ENCODE results near the gene DCD. TPM values are rescaled to one million over a fixed set of nuclear protein-coding genes. Genes with fewer than 3 reads are reported as not detected.

Gene DCD
- polyA plus RNA-seq, 1 donor from 2014 or later = not detected

- Histone ChIP-seq H3K9me2 (ENCODE audit: insufficient read depth, low read length) (no peaks in the 10 kb centered on the region), H3K4me3 (ENCODE audit: low read length) (no peak overlapping the region), H4K20me1 (ENCODE audit: insufficient read depth) (no peaks in the 10 kb centered on the region), H3K9me3 (ENCODE audit: low read length) (no peaks in the 10 kb centered on the region), H3K36me3 (ENCODE audit: insufficient read depth, low read length) (no peaks in the 10 kb centered on the region), H2AFZ (ENCODE audit: low read depth, low read length) (no peak overlapping the region), H3F3A (ENCODE audit: insufficient read depth, low read length, poor library complexity, severe bottlenecking) (no peaks in the 10 kb centered on the region), H3K79me2 (replicated peaks; ENCODE audit: insufficient read depth, low read length) (no peaks in the 10 kb centered on the region), H3K27ac (ENCODE audit: low read length) (no peak overlapping the region), H3K27me3 (ENCODE audit: insufficient read depth, low read depth, low read length) (no peaks in the 10 kb centered on the region), H3K4me2 (ENCODE audit: low read length) (no peak overlapping the region), H3K9ac (ENCODE audit: low read length) (no peak overlapping the region)
- no peak for TF ChIP-seq POLR2AphosphoS5 (IDR thresholded peaks at IDR 0.05)
- no peak for TF ChIP-seq EP300 (conservative IDR thresholded peaks at IDR 0.05; ENCODE audit: poor library complexity, severe bottlenecking)
- no peak for TF ChIP-seq TAF1 (IDR thresholded peaks at IDR 0.05; ENCODE audit: low read depth)
- no peak for TF ChIP-seq MXI1 (conservative IDR thresholded peaks at IDR 0.05; ENCODE audit: poor library complexity, severe bottlenecking)
- no peak for TF ChIP-seq SMC3 (conservative IDR thresholded peaks at IDR 0.05; ENCODE audit: poor library complexity)
- TF ChIP-seq, protein P1, sequence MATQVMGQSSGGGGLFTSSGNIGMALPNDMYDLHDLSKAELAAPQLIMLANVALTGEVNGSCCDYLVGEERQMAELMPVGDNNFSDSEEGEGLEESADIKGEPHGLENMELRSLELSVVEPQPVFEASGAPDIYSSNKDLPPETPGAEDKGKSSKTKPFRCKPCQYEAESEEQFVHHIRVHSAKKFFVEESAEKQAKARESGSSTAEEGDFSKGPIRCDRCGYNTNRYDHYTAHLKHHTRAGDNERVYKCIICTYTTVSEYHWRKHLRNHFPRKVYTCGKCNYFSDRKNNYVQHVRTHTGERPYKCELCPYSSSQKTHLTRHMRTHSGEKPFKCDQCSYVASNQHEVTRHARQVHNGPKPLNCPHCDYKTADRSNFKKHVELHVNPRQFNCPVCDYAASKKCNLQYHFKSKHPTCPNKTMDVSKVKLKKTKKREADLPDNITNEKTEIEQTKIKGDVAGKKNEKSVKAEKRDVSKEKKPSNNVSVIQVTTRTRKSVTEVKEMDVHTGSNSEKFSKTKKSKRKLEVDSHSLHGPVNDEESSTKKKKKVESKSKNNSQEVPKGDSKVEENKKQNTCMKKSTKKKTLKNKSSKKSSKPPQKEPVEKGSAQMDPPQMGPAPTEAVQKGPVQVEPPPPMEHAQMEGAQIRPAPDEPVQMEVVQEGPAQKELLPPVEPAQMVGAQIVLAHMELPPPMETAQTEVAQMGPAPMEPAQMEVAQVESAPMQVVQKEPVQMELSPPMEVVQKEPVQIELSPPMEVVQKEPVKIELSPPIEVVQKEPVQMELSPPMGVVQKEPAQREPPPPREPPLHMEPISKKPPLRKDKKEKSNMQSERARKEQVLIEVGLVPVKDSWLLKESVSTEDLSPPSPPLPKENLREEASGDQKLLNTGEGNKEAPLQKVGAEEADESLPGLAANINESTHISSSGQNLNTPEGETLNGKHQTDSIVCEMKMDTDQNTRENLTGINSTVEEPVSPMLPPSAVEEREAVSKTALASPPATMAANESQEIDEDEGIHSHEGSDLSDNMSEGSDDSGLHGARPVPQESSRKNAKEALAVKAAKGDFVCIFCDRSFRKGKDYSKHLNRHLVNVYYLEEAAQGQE (IDR thresholded peaks at IDR 0.05; ENCODE audit: borderline replicate concordance) = no peak
- TF ChIP-seq, protein P2, sequence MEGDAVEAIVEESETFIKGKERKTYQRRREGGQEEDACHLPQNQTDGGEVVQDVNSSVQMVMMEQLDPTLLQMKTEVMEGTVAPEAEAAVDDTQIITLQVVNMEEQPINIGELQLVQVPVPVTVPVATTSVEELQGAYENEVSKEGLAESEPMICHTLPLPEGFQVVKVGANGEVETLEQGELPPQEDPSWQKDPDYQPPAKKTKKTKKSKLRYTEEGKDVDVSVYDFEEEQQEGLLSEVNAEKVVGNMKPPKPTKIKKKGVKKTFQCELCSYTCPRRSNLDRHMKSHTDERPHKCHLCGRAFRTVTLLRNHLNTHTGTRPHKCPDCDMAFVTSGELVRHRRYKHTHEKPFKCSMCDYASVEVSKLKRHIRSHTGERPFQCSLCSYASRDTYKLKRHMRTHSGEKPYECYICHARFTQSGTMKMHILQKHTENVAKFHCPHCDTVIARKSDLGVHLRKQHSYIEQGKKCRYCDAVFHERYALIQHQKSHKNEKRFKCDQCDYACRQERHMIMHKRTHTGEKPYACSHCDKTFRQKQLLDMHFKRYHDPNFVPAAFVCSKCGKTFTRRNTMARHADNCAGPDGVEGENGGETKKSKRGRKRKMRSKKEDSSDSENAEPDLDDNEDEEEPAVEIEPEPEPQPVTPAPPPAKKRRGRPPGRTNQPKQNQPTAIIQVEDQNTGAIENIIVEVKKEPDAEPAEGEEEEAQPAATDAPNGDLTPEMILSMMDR (IDR thresholded peaks at IDR 0.05; ENCODE audit: poor library complexity, severe bottlenecking) = no peak
- no peak for TF ChIP-seq EZH2 (IDR thresholded peaks at IDR 0.05; ENCODE audit: borderline replicate concordance, insufficient read depth, low read length, poor library complexity, severe bottlenecking)
- TF ChIP-seq RAD21 (conservative IDR thresholded peaks at IDR 0.05) = no peak
Observed at GRCh38 chr12:54605138-54605970, 42.8 kb downstream of the DCD start.

- TF ChIP-seq, protein P1 (IDR thresholded peaks at IDR 0.05; ENCODE audit: borderline replicate concordance) = no peak
- no peak for TF ChIP-seq SMC3 (conservative IDR thresholded peaks at IDR 0.05; ENCODE audit: poor library complexity)
- TF ChIP-seq RAD21 (conservative IDR thresholded peaks at IDR 0.05) = no peak
- TF ChIP-seq TAF1 (IDR thresholded peaks at IDR 0.05; ENCODE audit: low read depth) = no peak
- no peak for TF ChIP-seq EP300 (conservative IDR thresholded peaks at IDR 0.05; ENCODE audit: poor library complexity, severe bottlenecking)
- TF ChIP-seq, protein P2 (IDR thresholded peaks at IDR 0.05; ENCODE audit: poor library complexity, severe bottlenecking) = no peak
- TF ChIP-seq EZH2 (IDR thresholded peaks at IDR 0.05; ENCODE audit: borderline replicate concordance, insufficient read depth, low read length, poor library complexity, severe bottlenecking) = no peak
- TF ChIP-seq MXI1 (conservative IDR thresholded peaks at IDR 0.05; ENCODE audit: poor library complexity, severe bottlenecking) = no peak
- no peak for TF ChIP-seq POLR2AphosphoS5 (IDR thresholded peaks at IDR 0.05)
- Histone ChIP-seq H3K9me3 (ENCODE audit: low read length) (no peaks in the 10 kb centered on the region), H4K20me1 (ENCODE audit: insufficient read depth) (no peaks in the 10 kb centered on the region), H3K9ac (ENCODE audit: low read length) (no peak overlapping the region), H3F3A (ENCODE audit: insufficient read depth, low read length, poor library complexity, severe bottlenecking) (no peaks in the 10 kb centered on the region), H3K27me3 (ENCODE audit: insufficient read depth, low read depth, low read length) (no peaks in the 10 kb centered on the region), H3K9me2 (ENCODE audit: insufficient read depth, low read length) (no peaks in the 10 kb centered on the region), H3K27ac (ENCODE audit: low read length) (no peak overlapping the region), H3K4me3 (ENCODE audit: low read length) (no peak overlapping the region), H3K79me2 (replicated peaks; ENCODE audit: insufficient read depth, low read length) (no peaks in the 10 kb centered on the region), H3K4me2 (ENCODE audit: low read length) (no peak overlapping the region), H3K36me3 (ENCODE audit: insufficient read depth, low read length) (no peaks in the 10 kb centered on the region), H2AFZ (ENCODE audit: low read depth, low read length) (no peak overlapping the region)
Observed at GRCh38 chr12:54604436-54604835, 43.7 kb downstream of the DCD start.
